Osteoblast (primary cell): ENCODE data around the gene NME4. TPM values are rescaled to one million over a fixed set of nuclear protein-coding genes. Genes with fewer than 3 reads are reported as not detected.

Experiments used
- DNase-seq: peaks from one replicate; pipeline ENCODE4 v3.0.0; 2011; ENCODE audit warnings: low spot score, mixed read lengths; ENCODE audit not compliant: insufficient read length; ENCODE audit errors: missing footprints
- H2AFZ ChIP-seq: 2 replicates; pipeline ENCODE4 v1.6.0; 2011; ENCODE audit warnings: mild to moderate bottlenecking, low read length
- H3K27ac ChIP-seq: 2 replicates; pipeline ENCODE4 v1.5.1; 2011; ENCODE audit warnings: mild to moderate bottlenecking, low read depth, low read length, moderate library complexity
- H3K27me3 ChIP-seq: 2 replicates; pipeline ENCODE4 v1.6.0; 2012; ENCODE audit warnings: mild to moderate bottlenecking, control low read depth, inconsistent platforms, low read length, moderate library complexity; ENCODE audit not compliant: insufficient read depth
- H3K36me3 ChIP-seq: 2 replicates; pipeline ENCODE4 v1.5.1; 2011; ENCODE audit warnings: mild to moderate bottlenecking, low read length, control low read depth, moderate library complexity; ENCODE audit not compliant: insufficient read depth
- H3K4me1 ChIP-seq: 2 replicates; pipeline ENCODE4 v1.5.1; 2011; ENCODE audit warnings: mild to moderate bottlenecking, low read length, control low read depth, moderate library complexity; ENCODE audit not compliant: insufficient read depth
- H3K4me2 ChIP-seq: 2 replicates; pipeline ENCODE4 v1.6.0; 2011; ENCODE audit warnings: mild to moderate bottlenecking, low read length; ENCODE audit not compliant: insufficient read depth
- H3K4me3 ChIP-seq: fragments of 200-600 bp; sonication (generic); 3 replicates; pipeline ENCODE4 v1.5.1; 2012; ENCODE audit warnings: mild to moderate bottlenecking, low read length, inconsistent platforms; ENCODE audit not compliant: insufficient read depth
- H3K79me2 ChIP-seq: 2 replicates; pipeline ENCODE4 v1.6.0; 2012; ENCODE audit warnings: mild to moderate bottlenecking, low read length, control low read depth, inconsistent platforms; ENCODE audit not compliant: insufficient read depth
- H3K9me3 ChIP-seq: 2 replicates; pipeline ENCODE4 v1.5.1; 2011; ENCODE audit warnings: low read depth, low read length, control low read depth
- H4K20me1 ChIP-seq: 2 replicates; pipeline ENCODE4 v1.6.0; 2012; ENCODE audit warnings: mild to moderate bottlenecking, low read length, control low read depth; ENCODE audit not compliant: insufficient read depth
- total RNA-seq: library from RNA; depleted of rRNA; stranded (reverse); fragments of >200 nt; gene quantifications from 2 replicates; pipeline ENCODE4 v1.2.3, GENCODE V29; 2012
- TF ChIP-seq, protein P1 (sequence below): IDR thresholded peaks from 2 replicates; pipeline ENCODE4 v1.5.1; 2011; ENCODE audit warnings: mild to moderate bottlenecking, low read depth, low read length, moderate library complexity; ENCODE audit errors: extremely low read depth

NME4 gene
- total RNA-seq, 1 donor, result 83.6 TPM

DNA sequence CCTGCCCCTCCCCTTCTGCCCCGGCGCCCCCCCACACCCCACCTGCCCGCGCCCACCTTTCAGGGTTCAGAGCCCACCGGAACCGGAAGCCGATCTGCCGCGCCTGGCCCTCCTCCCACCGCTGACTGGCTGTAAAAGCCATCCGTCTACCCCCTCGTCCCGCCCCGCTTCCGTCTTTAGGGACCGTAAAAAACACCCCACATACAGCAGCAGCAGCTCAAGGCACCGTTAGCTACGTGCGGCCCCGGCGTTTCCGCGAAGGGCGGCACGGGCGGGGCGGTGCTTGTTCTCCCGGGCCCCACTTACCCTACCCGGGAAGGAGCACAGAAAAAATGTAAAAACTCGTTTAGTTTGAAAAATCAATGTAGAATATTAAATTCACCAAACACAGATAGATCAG is 26.6 kb upstream of the NME4 start, which contains the start of gene MRPL28:
Gene MRPL28 (minus strand): TSS at position 96 of the 400 bp plus-strand sequence. CDS start 320 bp downstream, outside the sequence.
- Histone ChIP-seq H3K4me1 (peaks cover 7% of the 10 kb centered on the region), H3K79me2 (no peaks in the 10 kb centered on the region), H4K20me1 (no peaks in the 10 kb centered on the region), H2AFZ (no peak within 1 kb of the TSS), H3K4me2 (peak within 1 kb of the TSS; percentile 80), H3K27ac (peak within 1 kb of the TSS; percentile 28), H3K27me3 (no peaks in the 10 kb centered on the region), H3K9me3 (no peaks in the 10 kb centered on the region), H3K36me3 (peaks cover 35% of the 10 kb centered on the region), H3K4me3 (peak within 1 kb of the TSS; percentile 64)
- peak; percentile 100 for DNase-seq
- TF ChIP-seq, protein P1, sequence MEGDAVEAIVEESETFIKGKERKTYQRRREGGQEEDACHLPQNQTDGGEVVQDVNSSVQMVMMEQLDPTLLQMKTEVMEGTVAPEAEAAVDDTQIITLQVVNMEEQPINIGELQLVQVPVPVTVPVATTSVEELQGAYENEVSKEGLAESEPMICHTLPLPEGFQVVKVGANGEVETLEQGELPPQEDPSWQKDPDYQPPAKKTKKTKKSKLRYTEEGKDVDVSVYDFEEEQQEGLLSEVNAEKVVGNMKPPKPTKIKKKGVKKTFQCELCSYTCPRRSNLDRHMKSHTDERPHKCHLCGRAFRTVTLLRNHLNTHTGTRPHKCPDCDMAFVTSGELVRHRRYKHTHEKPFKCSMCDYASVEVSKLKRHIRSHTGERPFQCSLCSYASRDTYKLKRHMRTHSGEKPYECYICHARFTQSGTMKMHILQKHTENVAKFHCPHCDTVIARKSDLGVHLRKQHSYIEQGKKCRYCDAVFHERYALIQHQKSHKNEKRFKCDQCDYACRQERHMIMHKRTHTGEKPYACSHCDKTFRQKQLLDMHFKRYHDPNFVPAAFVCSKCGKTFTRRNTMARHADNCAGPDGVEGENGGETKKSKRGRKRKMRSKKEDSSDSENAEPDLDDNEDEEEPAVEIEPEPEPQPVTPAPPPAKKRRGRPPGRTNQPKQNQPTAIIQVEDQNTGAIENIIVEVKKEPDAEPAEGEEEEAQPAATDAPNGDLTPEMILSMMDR, result no peak

DNA sequence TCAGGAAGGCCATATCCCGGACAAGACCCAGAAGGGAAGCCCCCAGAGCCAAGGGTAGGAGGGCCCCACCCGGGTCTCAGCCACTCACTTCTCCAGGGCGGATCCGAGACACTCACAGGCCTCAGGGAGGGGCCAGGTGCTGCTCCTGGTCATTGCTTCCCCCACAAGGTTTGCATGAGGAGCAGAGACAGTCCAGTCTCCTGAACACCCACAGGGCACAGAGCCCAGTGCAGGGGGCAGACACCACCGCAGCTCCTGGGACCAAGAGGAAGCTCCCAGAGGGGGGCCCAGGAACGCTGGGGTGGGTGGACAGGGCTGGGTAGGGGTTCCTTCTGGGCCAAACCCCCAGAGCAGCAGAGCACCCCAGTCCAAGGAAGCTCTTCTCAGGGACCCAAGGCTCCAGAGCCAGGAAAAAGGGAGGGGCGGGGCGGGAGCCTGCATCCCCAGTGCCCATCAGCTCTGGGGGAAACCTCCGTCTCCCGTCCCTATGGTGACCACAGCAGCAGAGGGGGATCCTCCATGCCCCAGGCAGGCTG is 26.0 kb upstream of the NME4 start:
- H3K4me1 ChIP-seq, result peaks cover 7% of the 10 kb centered on the region
- H3K79me2 ChIP-seq, result no peaks in the 10 kb centered on the region
- peak overlapping the region; percentile 64 for H3K4me3 ChIP-seq
- H3K27ac ChIP-seq, result peak overlapping the region; percentile 28
- no peaks in the 10 kb centered on the region for H4K20me1 ChIP-seq
- no peaks in the 10 kb centered on the region for H3K9me3 ChIP-seq
- H2AFZ ChIP-seq, result no peak overlapping the region
- peak overlapping the region; percentile 80 for H3K4me2 ChIP-seq
- no peak for DNase-seq
- TF ChIP-seq, protein P1, result no peak
- peaks cover 38% of the 10 kb centered on the region for H3K36me3 ChIP-seq
- no peaks in the 10 kb centered on the region for H3K27me3 ChIP-seq

DNA sequence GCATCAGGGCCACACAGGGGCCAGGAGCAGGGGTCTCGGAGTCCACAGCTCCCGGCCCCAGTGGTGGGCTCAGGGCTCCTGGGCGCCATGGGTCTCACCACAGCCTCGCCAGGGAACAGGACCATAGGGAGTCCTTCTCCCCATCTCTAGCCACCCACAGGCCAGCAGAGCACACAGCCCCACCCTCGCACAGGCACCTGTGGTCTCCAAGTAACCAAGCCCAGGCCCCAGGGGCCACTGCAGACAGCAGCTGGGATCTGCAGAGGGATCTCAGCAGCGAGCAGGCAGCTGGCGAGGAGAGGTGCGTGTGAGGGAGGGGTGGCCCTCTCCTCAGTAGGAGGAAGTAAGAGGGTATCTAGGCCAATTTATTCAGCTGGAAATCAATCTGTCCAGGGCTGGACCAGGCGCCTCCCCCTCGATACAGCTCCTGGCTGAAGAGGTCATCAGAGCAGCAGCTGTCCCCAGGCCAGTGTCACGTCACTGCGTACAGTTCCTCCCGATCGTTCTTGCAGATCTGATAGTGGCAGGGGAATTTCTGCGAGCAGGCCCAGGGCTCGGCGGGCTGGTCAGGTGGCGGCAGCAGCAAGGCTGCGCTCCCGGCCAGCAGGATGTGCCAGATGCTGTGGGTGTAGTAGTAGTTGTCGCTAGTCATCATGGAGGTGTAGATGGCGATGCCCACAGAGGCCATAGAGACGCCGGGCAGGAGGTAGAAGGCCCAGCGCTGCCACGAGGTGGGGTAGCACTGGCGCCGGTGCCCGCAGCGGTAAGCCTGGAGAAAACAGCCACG is 25.3 kb upstream of the NME4 start:
- Histone ChIP-seq H3K27ac (no peak overlapping the region), H3K9me3 (no peaks in the 10 kb centered on the region), H3K4me2 (no peak overlapping the region), H3K79me2 (no peaks in the 10 kb centered on the region), H4K20me1 (no peaks in the 10 kb centered on the region), H3K4me3 (no peak overlapping the region), H3K27me3 (no peaks in the 10 kb centered on the region), H3K36me3 (peaks cover 45% of the 10 kb centered on the region), H3K4me1 (peaks cover 7% of the 10 kb centered on the region), H2AFZ (no peak overlapping the region)
- DNase-seq, result no peak
- TF ChIP-seq, protein P1, result no peak

DNA sequence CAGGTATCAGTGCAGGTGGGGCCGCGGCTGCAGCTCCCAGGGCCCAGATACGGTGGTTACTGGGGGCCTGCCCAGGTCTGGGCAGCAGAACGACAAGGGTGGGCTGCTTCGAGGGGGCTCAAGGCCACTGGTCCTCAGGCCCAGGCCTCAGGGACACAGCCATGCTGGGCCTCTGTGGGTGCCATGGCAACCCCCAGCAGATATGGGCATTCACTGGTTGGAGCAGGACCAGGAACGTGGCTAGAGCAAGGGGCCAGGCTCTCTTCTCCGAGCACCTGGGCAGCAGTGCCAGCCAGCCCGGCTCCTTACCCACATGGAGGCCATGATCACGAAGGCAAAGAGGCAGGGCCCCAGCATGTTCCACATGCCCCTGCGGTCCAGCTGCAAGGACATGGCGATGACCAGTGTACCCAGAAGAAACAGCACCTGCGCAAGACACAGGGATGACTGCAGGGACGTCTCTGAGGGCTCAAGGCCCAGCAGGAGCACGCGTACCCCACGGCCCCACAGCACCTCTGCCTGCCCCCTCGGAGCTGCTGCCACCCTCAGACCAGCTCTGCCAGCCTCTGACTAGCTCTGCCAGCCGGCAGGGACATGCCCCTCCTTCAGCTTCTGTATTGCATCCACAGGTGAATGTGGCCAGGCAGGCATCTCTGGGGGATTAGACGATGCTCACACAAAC is 24.6 kb upstream of the NME4 start:
- H2AFZ ChIP-seq, result no peak overlapping the region
- H3K79me2 ChIP-seq, result no peaks in the 10 kb centered on the region
- no peak overlapping the region for H3K4me2 ChIP-seq
- TF ChIP-seq, protein P1, result no peak
- H3K4me3 ChIP-seq, result no peak overlapping the region
- peaks cover 7% of the 10 kb centered on the region for H3K4me1 ChIP-seq
- H3K36me3 ChIP-seq, result peaks cover 42% of the 10 kb centered on the region
- no peaks in the 10 kb centered on the region for H3K9me3 ChIP-seq
- H3K27me3 ChIP-seq, result no peaks in the 10 kb centered on the region
- no peaks in the 10 kb centered on the region for H4K20me1 ChIP-seq
- H3K27ac ChIP-seq, result no peak overlapping the region
- DNase-seq, result peak; percentile 13
